Measurements from ENCODE around the gene AKAP13.

Gene AKAP13

DNA sequence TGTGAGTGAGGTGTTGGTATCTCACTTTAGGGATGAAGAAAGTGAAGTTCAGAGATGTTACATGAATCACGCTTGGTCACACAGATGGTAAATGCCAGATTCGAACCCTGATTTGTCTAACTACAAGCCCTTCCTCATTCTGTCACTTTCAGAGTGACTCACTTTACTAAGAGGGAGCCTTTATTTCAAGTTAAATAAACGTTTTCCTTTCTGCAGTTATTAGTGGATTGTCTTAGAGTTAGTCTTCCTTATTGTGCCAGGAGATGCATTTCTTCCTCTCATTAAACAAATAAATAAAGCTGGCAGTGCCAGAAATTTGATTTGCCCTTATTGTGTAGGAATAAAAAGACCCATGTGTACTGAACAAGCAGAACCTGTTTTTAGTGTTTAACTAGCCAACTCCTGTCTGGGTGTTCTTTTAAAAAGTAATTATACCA is 162.5 kb downstream of the AKAP13 start:
- peak; percentile 74 for DNase-seq

DNA sequence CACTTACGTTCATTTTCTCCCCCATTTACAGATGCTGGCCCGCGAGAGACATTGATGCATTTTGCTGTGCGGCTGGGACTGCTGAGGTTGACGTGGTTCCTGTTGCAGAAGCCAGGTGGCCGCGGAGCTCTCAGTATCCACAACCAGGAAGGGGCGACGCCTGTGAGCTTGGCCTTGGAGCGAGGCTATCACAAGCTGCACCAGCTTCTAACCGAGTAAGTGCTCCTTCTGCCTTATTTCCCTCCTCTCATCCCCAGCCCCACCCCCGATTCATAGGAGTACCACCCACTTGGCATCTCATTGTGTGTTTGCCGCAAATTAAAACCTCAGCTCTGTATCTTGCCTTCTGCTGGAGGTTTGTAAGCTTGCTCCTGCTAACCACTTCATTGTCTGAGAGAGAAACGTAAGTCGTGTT is 163.3 kb downstream of the AKAP13 start:
- peak; percentile 79 for DNase-seq

- no peak for DNase-seq
These were observed 164.8 kb downstream of the AKAP13 start for GRCh38 chr15:85545185-85545584.

DNA sequence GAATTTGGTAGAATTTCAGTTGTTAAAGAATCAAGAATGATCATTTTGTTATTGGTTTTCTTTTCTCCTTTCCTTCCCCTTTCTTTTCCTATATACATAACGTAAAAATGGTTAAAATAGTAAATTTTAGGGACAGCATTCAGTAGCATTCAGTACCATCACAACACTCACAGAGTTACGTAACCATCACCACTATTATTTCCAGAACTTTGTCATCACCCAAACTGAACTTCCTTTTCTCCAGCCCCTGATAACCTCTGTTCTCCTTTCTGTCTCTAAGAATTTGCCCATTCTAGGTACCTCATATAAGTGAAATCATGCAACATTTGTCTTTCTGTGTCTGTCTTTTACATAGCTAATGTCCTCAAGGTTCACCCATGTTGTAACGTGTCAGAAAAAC is 165.3 kb downstream of the AKAP13 start:
- no peak for DNase-seq

DNA sequence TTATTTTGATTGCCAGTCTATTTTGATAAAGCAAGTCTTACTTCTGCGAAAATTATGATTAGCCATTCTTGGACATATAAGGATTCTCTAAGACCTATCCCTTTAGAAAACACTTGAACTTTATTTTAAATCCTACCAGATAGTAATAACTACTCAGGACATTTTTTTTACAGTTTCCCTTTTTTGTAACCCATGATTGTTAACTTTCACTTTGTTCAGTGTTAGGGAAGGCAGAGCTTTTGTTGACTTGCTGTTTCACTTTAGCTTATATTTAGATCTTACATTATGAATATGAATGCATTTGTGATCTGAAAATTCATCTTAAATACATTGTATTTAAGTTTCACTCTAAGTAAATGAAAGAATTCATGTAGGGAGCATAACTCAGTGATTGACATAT is 167.0 kb downstream of the AKAP13 start:
- no peak for DNase-seq

- no peak for DNase-seq
These were observed 169.9 kb downstream of the AKAP13 start for GRCh38 chr15:85550283-85550682.

DNA sequence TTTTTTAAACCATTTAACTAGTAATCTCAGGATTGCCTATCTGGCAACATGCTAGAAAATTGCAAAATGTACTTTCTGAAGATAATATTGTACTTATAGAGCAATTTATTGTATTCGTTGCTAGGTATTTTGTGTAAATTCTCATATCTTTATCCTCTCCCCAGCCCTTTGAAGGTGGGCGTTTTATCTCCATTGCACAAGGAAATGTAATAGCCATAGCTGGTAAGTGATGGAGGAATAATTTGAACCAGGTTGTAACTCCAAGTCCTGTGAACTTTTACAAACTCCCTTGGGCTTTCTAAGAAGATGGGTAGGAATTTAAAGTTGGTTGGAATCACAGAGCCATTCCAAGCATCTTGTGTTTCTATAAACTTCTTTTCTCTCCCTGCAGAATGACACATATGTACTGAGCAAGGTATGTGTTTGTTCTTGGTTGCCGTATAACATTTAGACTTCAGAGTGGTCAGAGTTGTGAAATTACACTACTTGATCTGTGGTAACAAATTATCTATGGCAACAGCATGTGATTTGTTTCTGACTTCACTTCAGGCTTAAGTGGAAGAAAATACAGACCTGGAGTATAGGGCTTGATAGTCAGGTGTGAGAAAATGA is 170.9 kb downstream of the AKAP13 start:
- no peak for DNase-seq

- DNase-seq, result no peak
These were observed 174.6 kb downstream of the AKAP13 start for GRCh38 chr15:85554852-85555521.

DNA sequence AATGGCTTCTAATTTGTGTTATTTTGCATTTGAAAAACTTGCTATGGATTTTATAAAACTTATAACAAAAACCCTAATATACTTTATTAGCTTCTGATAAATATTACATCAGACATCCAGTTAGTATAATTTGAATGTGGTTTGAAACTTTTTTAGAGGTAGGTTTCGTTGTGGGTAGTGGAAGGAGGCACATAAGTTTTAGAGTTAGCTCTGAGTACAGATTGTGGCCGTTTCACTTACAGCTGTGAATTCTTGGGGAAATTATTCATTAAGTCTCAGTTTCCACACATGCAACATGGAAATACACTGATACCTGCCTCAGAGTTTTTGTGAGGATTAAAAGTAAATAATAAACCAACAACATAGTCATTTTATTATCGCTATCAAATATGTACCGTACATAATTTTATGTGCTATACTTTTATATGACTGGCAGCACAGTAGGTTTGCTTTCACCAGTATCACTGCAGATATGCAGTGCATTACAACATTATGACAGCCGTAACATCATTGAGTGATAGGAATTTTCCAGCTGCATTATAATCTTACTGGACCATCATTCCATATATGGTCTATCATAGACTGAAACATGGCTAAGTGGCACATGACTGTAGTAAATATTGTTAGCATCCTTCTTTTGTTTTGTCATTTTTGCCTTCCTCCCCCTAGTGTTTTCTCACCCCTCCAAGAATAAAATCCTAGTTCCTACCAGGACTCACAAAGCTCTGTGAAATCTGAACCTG is 175.6 kb downstream of the AKAP13 start:
- no peak for DNase-seq

DNA sequence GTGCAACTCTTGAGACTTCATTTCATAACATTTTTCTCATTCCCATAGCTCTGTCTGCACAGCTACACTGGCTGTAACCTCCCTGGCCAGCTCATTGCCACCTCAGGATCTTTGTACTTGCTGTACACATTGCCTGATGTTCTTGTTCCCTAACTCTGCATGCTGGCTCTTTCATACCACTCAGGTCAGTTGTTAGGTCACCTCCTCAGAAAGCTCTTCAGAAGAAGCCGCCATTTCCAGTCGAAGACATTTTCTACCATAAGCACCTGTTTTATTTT is 176.2 kb downstream of the AKAP13 start:
- no peak for DNase-seq

DNA sequence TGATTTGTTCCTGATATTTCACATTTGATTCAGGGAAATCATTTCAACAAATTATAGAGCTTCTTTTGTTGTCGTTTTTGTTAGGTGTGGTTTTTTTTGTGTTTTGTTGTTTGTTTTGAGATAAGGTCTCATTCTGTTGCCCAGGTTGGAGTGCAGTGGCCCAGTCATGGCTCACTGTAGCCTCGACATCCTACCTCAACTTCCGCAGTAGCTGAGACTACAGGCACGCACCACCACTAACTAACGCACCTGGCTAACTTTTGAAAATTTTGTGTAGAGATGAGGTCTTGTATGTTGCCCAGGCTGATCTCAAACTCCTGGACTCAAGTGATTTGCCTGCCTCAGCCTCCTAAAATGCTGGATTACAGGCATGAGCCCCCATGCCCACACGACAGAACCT is 177.0 kb downstream of the AKAP13 start:
- DNase-seq, result no peak

DNA sequence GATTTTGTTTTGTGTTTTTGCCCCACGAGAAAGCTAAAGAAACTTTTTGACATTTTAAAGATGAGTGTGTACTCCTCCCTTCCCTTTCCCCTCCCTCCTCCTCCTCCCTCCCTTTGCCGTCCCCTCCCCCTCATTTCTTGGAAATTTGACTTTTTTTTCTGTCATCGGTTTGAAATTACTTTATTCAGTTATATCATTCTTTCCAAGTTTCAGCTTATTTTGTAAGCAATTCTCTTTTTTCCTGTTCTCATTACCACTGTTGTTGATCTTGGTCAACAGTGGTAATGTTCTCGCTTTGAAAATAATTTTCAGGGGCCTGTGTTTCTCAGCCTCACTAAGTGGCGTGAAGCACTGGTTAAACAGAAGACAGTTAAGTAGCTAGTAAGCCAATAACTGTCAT is 178.4 kb downstream of the AKAP13 start:
- DNase-seq, result no peak

- DNase-seq, result no peak
These were observed 179.1 kb downstream of the AKAP13 start for GRCh38 chr15:85559530-85559929.

GRCh38 chr15:85562824-85563223 is 182.4 kb downstream of the AKAP13 start:
- no peak for DNase-seq

GRCh38 chr15:85563328-85563727 is 182.9 kb downstream of the AKAP13 start:
- DNase-seq, result no peak

- DNase-seq, result no peak
These were observed 183.3 kb downstream of the AKAP13 start for GRCh38 chr15:85563731-85564130.

- DNase-seq, result no peak
These were observed 184.3 kb downstream of the AKAP13 start for GRCh38 chr15:85564686-85565085.

- no peak for DNase-seq
These were observed 187.9 kb downstream of the AKAP13 start for GRCh38 chr15:85568261-85568808.

DNA sequence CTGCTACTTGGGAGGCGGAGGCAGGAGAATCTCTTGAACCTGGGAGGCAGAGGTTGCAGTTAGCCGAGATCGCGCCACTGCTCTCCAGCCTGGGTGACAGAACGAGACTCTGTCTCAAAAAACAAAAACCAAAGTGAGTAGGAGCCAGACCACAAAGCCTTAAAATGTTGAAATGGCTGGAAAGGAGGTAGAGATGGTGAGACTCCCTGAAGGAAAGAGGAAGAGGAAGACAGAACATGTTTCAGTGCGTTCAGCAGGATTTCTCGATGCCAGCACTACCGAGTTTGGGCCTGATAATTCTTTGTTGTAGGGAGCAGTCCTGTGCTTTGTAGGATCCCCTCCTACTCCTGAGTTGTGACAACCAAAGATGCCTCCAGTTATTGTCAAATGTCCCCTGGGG is 189.9 kb downstream of the AKAP13 start:
- DNase-seq, result no peak

DNA sequence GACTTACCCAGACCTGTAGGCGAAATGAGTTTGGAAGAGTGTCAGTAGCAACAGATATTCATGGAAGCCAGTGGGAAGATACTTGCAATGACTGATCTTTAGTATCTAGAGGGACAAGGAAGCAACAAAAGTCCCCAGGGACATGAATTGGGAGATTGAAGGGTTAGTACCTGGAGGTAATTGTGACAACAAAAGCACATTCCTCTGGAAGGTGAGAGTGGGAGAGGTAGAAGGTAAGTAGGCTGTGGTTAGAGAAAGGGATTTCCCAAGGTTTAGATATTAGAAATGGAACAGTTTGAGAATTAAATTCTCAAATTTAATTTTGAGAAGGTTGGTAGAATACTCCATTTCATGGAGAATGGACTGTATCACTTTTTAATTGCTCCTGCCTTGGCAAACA is 191.4 kb downstream of the AKAP13 start:
- DNase-seq, result no peak

DNA sequence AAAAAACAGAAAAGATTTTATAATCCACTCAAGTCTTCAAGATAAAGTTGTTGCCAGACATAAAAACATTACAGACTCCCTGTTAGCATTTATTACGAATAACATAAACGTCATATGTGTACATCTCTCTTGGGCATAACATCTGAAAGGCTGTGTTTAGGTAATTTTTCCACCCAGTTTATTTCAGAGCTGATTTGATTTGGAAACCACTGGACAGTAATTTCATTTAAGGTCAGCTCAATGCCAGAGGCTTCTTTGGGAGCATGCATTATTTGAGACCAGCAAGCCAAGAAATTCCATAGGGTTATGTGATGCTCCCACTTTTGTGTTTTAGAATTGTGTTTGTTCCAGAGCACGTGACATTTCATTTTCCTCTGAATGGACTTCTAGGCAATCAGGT is 196.0 kb downstream of the AKAP13 start:
- no peak for DNase-seq

GRCh38 chr15:85578941-85579701 is 198.7 kb downstream of the AKAP13 start:
- no peak for DNase-seq

- DNase-seq, result no peak
These were observed 199.7 kb downstream of the AKAP13 start for GRCh38 chr15:85579957-85580694.

Data from NCI-H1105 treated with DMSO at 0.1 percent for 48 hours (cell line).